Mesenchymal stem cell (in vitro differentiated cells and primary cell): ENCODE measurements around the gene DDN.

Experiments used
- DNase-seq: peaks from one replicate; pipeline ENCODE4 v3.0.0-alpha.2; 2013
- H2AFZ ChIP-seq: one replicate; pipeline ENCODE4 v1.6.1; 2013; ENCODE audit warnings: low read depth, mild to moderate bottlenecking, control low read depth, inconsistent platforms, low read length, moderate library complexity
- H2AK5ac ChIP-seq: 2 replicates; pipeline ENCODE4 v1.6.1; 2013; ENCODE audit warnings: low read length, moderate library complexity, mild to moderate bottlenecking, inconsistent platforms; ENCODE audit not compliant: severe bottlenecking
- H2BK120ac ChIP-seq: one replicate; pipeline ENCODE4 v1.6.1; 2013; ENCODE audit warnings: low read depth, mild to moderate bottlenecking, inconsistent platforms, low read length, moderate library complexity
- H2BK12ac ChIP-seq, 2 experiments: one replicate each; pipeline ENCODE4 v1.6.1; 2013; ENCODE audit warnings: inconsistent platforms in 2 of 2, low read length in 2 of 2, mild to moderate bottlenecking in 2 of 2, moderate library complexity in 2 of 2, control low read depth in 1 of 2
- H2BK15ac ChIP-seq: one replicate; pipeline ENCODE4 v1.6.1; 2013; ENCODE audit warnings: mild to moderate bottlenecking, low read depth, inconsistent platforms; ENCODE audit not compliant: poor library complexity, severe bottlenecking
- H2BK5ac ChIP-seq: 2 replicates; pipeline ENCODE4 v1.6.1; 2013; ENCODE audit warnings: low read depth, mild to moderate bottlenecking, low read length, control low read depth, inconsistent platforms; ENCODE audit not compliant: poor library complexity, severe bottlenecking
- H3K14ac ChIP-seq, 2 experiments: one replicate each; pipeline ENCODE4 v1.6.1; 2013; ENCODE audit warnings: inconsistent platforms in 2 of 2, low read length in 2 of 2, control low read depth in 1 of 2, mild to moderate bottlenecking in 1 of 2, moderate library complexity in 1 of 2
- H3K18ac ChIP-seq, 2 experiments: one replicate each; pipeline ENCODE4 v1.6.1; 2013; ENCODE audit warnings: inconsistent platforms in 2 of 2, low read length in 2 of 2, control low read depth in 1 of 2, low read depth in 1 of 2, mild to moderate bottlenecking in 1 of 2
- H3K23ac ChIP-seq, 2 experiments: one replicate each; pipeline ENCODE4 v1.6.1; 2013; ENCODE audit warnings: inconsistent platforms in 2 of 2, low read length in 2 of 2, mild to moderate bottlenecking in 2 of 2, moderate library complexity in 2 of 2, control low read depth in 1 of 2
- H3K27ac ChIP-seq: 2 replicates; pipeline ENCODE4 v1.5.1; 2013; ENCODE audit warnings: mild to moderate bottlenecking, moderate library complexity, low read length, control low read depth, inconsistent platforms; ENCODE audit not compliant: poor library complexity, severe bottlenecking
- H3K27me3 ChIP-seq, 2 experiments: 2 replicates each; pipeline versions ENCODE4 v1.6.1 to v1.7.0; 2013; ENCODE audit warnings: low read length in 2 of 2, mild to moderate bottlenecking in 2 of 2, moderate library complexity in 2 of 2, control low read depth in 1 of 2, inconsistent platforms in 1 of 2; ENCODE audit not compliant: control insufficient read depth in 1 of 2, insufficient read depth in 1 of 2
- H3K36me3 ChIP-seq, 2 experiments: 2 replicates each; pipeline versions ENCODE4 v1.6.1 to v1.7.0; 2013; ENCODE audit warnings: low read length in 2 of 2, control low read depth in 1 of 2, inconsistent platforms in 1 of 2, low read depth in 1 of 2, mild to moderate bottlenecking in 1 of 2; ENCODE audit not compliant: insufficient read depth in 2 of 2, control insufficient read depth in 1 of 2
- H3K4ac ChIP-seq, 2 experiments: one replicate each; pipeline ENCODE4 v1.6.1; 2013; ENCODE audit warnings: inconsistent platforms in 2 of 2, low read length in 2 of 2, mild to moderate bottlenecking in 2 of 2, moderate library complexity in 2 of 2, control low read depth in 1 of 2, low read depth in 1 of 2
- H3K4me1 ChIP-seq: 2 replicates; pipeline ENCODE4 v1.6.1; 2013; ENCODE audit warnings: low read depth, low read length, control low read depth; ENCODE audit not compliant: control insufficient read depth, insufficient read depth
- H3K4me2 ChIP-seq: 2 replicates; pipeline ENCODE4 v1.6.1; 2013; ENCODE audit warnings: low read length, mild to moderate bottlenecking, inconsistent platforms; ENCODE audit not compliant: poor library complexity, severe bottlenecking
- H3K4me3 ChIP-seq, 2 experiments: 2 replicates each; pipeline versions ENCODE4 v1.5.1 to v1.7.0; 2013; ENCODE audit warnings: low read length in 2 of 2, mild to moderate bottlenecking in 2 of 2, control low read depth in 1 of 2, low read depth in 1 of 2; ENCODE audit not compliant: insufficient read depth in 1 of 2
- H3K79me1 ChIP-seq: replicated peaks from 2 replicates; pipeline ENCODE4 v1.6.1; 2013; ENCODE audit warnings: mild to moderate bottlenecking, control low read depth, low read length, inconsistent platforms; ENCODE audit not compliant: poor library complexity, severe bottlenecking
- H3K9ac ChIP-seq: 2 replicates; pipeline ENCODE4 v1.7.0; 2013; ENCODE audit warnings: mild to moderate bottlenecking, low read length, moderate library complexity
- H3K9me3 ChIP-seq: 2 replicates; pipeline ENCODE4 v1.7.0; 2013; ENCODE audit warnings: mild to moderate bottlenecking, low read length; ENCODE audit not compliant: control insufficient read depth
- H4K8ac ChIP-seq: one replicate; pipeline ENCODE4 v1.6.1; 2013; ENCODE audit warnings: inconsistent platforms, mild to moderate bottlenecking, low read length, moderate library complexity
- H4K91ac ChIP-seq: one replicate; pipeline ENCODE4 v1.6.1; 2013; ENCODE audit warnings: mild to moderate bottlenecking, low read length, inconsistent platforms
- WGBS: methylation state at CpG from one replicate; pipeline ENCODE4 v1.1.7; 2013; ENCODE audit warnings: mixed read lengths; 5-methylcytosine and 5-hydroxymethylcytosine counted together

Gene DDN

DNA sequence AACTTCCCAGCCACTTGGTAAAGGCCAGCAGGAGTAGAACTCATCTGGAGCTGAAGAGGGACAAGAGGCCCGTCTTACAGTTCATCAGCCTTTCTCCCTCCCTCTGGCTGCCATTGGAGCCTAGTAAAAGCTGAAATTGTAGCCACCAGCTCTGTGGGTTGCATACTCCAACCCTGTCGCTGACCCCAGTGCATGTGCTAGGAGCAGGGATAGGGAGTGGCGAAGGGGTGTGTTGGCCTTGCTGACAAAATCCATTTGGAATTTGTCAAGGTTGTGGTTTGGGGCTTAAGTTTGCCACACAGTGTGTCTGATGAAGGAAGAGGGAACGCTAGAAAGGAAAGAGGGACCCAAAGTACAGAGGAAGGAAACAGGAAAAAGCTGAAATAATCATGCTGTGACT is 37.8 kb downstream of the DDN start:
- Histone ChIP-seq H3K4ac (no peak overlapping the region), H3K9ac (no peak overlapping the region), H3K36me3 (no peaks in the 10 kb centered on the region), H3K9me3 (no peaks in the 10 kb centered on the region), H3K4me1 (peaks cover 3% of the 10 kb centered on the region), H3K27ac (no peak overlapping the region), H4K8ac (no peak overlapping the region), H2BK5ac (no peak overlapping the region), H3K14ac (no peak overlapping the region), H3K4me3 (no peak overlapping the region), H2AK5ac (no peak overlapping the region), H3K4me2 (no peak overlapping the region), H2BK15ac (no peak overlapping the region), H2BK120ac (no peak overlapping the region), H3K23ac (no peak overlapping the region), H3K18ac (no peak overlapping the region), H3K79me1 (no peaks in the 10 kb centered on the region), H4K91ac (no peak overlapping the region), H2BK12ac (no peak overlapping the region), H2AFZ (no peak overlapping the region), H3K27me3 (peaks cover 29 to 30% of the 10 kb centered on the region in 2 experiments)
- WGBS: 47% methylated on average over 4 of the region's 4 CpGs
- no peak for DNase-seq

GRCh38 chr12:48960834-48961233 is 38.3 kb downstream of the DDN start:
- H3K23ac ChIP-seq: no peak overlapping the region
- H2BK120ac ChIP-seq: no peak overlapping the region
- H4K8ac ChIP-seq: no peak overlapping the region
- H2BK12ac ChIP-seq: no peak overlapping the region
- H3K27me3 ChIP-seq: peaks cover 24 to 25% of the 10 kb centered on the region in 2 experiments
- H3K79me1 ChIP-seq: no peaks in the 10 kb centered on the region
- no peak overlapping the region for H4K91ac ChIP-seq
- H2AFZ ChIP-seq: no peak overlapping the region
- no peak overlapping the region for H2AK5ac ChIP-seq
- H3K4me3 ChIP-seq: no peak overlapping the region
- no peak overlapping the region for H2BK15ac ChIP-seq
- no peak overlapping the region for H3K4me2 ChIP-seq
- H3K36me3 ChIP-seq: no peaks in the 10 kb centered on the region
- H2BK5ac ChIP-seq: no peak overlapping the region
- peaks cover 4% of the 10 kb centered on the region for H3K4me1 ChIP-seq
- H3K9me3 ChIP-seq: no peaks in the 10 kb centered on the region
- H3K14ac ChIP-seq: no peak overlapping the region
- WGBS: 71% methylated on average over 3 of the region's 3 CpGs
- H3K4ac ChIP-seq: no peak overlapping the region
- H3K18ac ChIP-seq: no peak overlapping the region
- no peak overlapping the region for H3K27ac ChIP-seq
- DNase-seq: no peak
- H3K9ac ChIP-seq: no peak overlapping the region

DNA sequence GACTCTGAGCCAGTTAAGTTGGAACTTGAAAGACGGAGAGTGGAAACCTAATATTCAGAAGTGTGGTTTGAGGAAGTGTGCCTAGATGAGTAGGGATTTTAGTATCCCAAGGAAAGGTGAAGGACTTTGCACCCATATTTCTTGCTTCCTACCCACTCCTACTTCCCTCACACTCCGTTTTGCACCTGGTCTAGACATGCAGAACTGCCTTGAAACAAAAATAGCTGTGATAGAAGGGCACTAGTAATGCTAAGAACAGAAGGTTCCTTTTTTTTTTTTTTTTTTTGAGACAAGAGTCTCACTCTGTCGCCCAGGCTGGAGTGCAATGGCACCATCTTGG is 41.2 kb downstream of the DDN start:
- H2BK12ac ChIP-seq: no peak overlapping the region
- no peaks in the 10 kb centered on the region for H3K79me1 ChIP-seq
- peak overlapping the region in 1 of 2 experiments; percentile 84 for H3K4me3 ChIP-seq
- DNase-seq: no peak
- H3K4me2 ChIP-seq: peak overlapping the region; percentile 70
- no peak overlapping the region for H2BK15ac ChIP-seq
- no peak overlapping the region for H2BK5ac ChIP-seq
- H4K8ac ChIP-seq: no peak overlapping the region
- H4K91ac ChIP-seq: no peak overlapping the region
- H3K27me3 ChIP-seq: peaks cover 9 to 12% of the 10 kb centered on the region in 2 experiments
- H3K4ac ChIP-seq: no peak overlapping the region
- H3K9ac ChIP-seq: peak overlapping the region; percentile 85
- no peak overlapping the region for H2AK5ac ChIP-seq
- H3K9me3 ChIP-seq: no peaks in the 10 kb centered on the region
- 89% methylated on average over 1 of the region's 3 CpGs for WGBS
- H2BK120ac ChIP-seq: no peak overlapping the region
- H3K18ac ChIP-seq: no peak overlapping the region
- no peak overlapping the region for H2AFZ ChIP-seq
- peaks cover 3 to 19% of the 10 kb centered on the region in 2 experiments for H3K36me3 ChIP-seq
- no peak overlapping the region for H3K14ac ChIP-seq
- peaks cover 8% of the 10 kb centered on the region for H3K4me1 ChIP-seq
- no peak overlapping the region for H3K27ac ChIP-seq
- no peak overlapping the region for H3K23ac ChIP-seq

GRCh38 chr12:48957141-48958048 is 41.8 kb downstream of the DDN start, which contains the start of gene ARF3:
Gene ARF3 (minus strand): TSS chr12:48957487. CDS start chr12:48941095, 16,392 bp downstream.
- Histone ChIP-seq H2BK120ac (peak within 1 kb of the TSS; percentile 71), H4K91ac (peak within 1 kb of the TSS; percentile 91), H3K23ac (peak within 1 kb of the TSS in 1 of 2 experiments; percentile 37), H3K4me1 (peaks cover 8% of the 10 kb centered on the region), H3K18ac (peak within 1 kb of the TSS; percentile 97 to 98), H2BK5ac (peak within 1 kb of the TSS; percentile 90), H3K27ac (peak within 1 kb of the TSS; percentile 81), H3K14ac (peak within 1 kb of the TSS; percentile 25 to 95), H3K79me1 (no peaks in the 10 kb centered on the region), H3K4me2 (peak within 1 kb of the TSS; percentile 70), H3K4me3 (peak within 1 kb of the TSS; percentile 84 to 97), H3K27me3 (peaks cover 7 to 12% of the 10 kb centered on the region in 2 experiments), H3K36me3 (peaks cover 6 to 25% of the 10 kb centered on the region in 2 experiments), H2BK12ac (no peak within 1 kb of the TSS), H3K9me3 (no peaks in the 10 kb centered on the region), H2AFZ (peak within 1 kb of the TSS; percentile 75), H3K4ac (peak within 1 kb of the TSS; percentile 99), H2BK15ac (peak within 1 kb of the TSS; percentile 95), H2AK5ac (peak within 1 kb of the TSS; percentile 31), H3K9ac (peak within 1 kb of the TSS; percentile 85), H4K8ac (peak within 1 kb of the TSS; percentile 59)
- WGBS: under 1% methylated on average over 53 of the region's 58 CpGs
- peak; percentile 94 for DNase-seq
